ENCODE measurements around the gene BEST1. TPM values are rescaled to one million over a fixed set of nuclear protein-coding genes. Genes with fewer than 3 reads are reported as not detected.
A peak's percentile ranks its signal among the peaks of the same experiment; 100 is the strongest.

The BEST1 gene
- total and polyA plus RNA-seq, 2 donors (not counting 3 experiments of a cell fraction or from before 2014, with no cell fraction given), result 0.04 TPM; not detected in 1

DNA sequence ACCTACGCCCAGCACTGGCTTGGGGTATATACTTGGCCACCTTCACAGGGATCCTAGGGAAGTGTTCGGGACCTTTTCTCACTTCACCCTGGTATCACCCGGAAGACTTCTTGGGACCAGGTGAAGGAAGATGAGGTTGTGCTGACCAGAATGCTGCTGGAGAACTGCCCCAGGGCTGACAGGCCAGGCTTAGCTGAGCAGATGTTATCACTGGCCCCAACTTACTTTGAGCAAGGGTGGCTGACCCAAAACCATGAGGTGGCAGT lies 12.8 kb downstream of the BEST1 start:
- Histone ChIP-seq H2AFZ (ENCODE audit: low read depth, low read length) (no peak overlapping the region), H4K20me1 (replicated peaks; ENCODE audit: control insufficient read depth, extremely low read depth, insufficient read depth, low read length) (no peaks in the 10 kb centered on the region), H3K4me1 (ENCODE audit: control insufficient read depth, extremely low read depth, insufficient read depth, low read length) (peaks cover 24% of the 10 kb centered on the region), H3K9me3 (replicated peaks; ENCODE audit: control insufficient read depth, insufficient read depth, low read length) (no peaks in the 10 kb centered on the region), H3K4me2 (ENCODE audit: insufficient read depth, low read length) (no peak overlapping the region), H3K27ac (ENCODE audit: insufficient read depth, low read depth, low read length) (no peak overlapping the region), H3K4me3 (replicated peaks in 1 of 3; ENCODE audit: insufficient read depth in 1 of 3, low read depth in 1 of 3, low read length in 3 of 3) (no peak overlapping the region), H3K9ac (replicated peaks; ENCODE audit: extremely low read depth, insufficient read depth, low read length) (no peak overlapping the region), H3K9me1 (replicated peaks; ENCODE audit: control insufficient read depth, extremely low read depth, insufficient read depth, low read length) (no peaks in the 10 kb centered on the region), H3K36me3 (ENCODE audit: control insufficient read depth in 2 of 2, extremely low read depth in 1 of 2, insufficient read depth in 2 of 2, low read length in 2 of 2) (peaks cover 15% of the 10 kb centered on the region in 2 experiments), H3K27me3 (ENCODE audit: control insufficient read depth in 2 of 2, insufficient read depth in 2 of 2, low read length in 2 of 2) (no peaks in the 10 kb centered on the region), H3K79me2 (ENCODE audit: control insufficient read depth, insufficient read depth, low read length) (peaks cover 30% of the 10 kb centered on the region)
- POLR2A ChIA-PET, result interaction anchor here (0.6 to 1.8 kb wide), 6 partner anchors 16 to 166 kb away, joined by 3 to 8 read pairs (median 4); no protein-coding TSS in a partner anchor
- CTCF ChIA-PET, result interaction anchor here (1.0 to 11.1 kb wide), 7 partner anchors 15 to 166 kb away, joined by 3 to 147 read pairs (median 4); no protein-coding TSS in a partner anchor
- BruUV-seq (replicated peaks), result no TSS peak
- intact Hi-C loops (cut with micrococcal nuclease), result no loop called here
- FAIRE-seq, result peak; percentile 48
- peak; percentile 30 for DNase-seq (ENCODE audit: low read depth, low spot score)
- dilution Hi-C loops (cut with MboI; ENCODE audit: extremely low pct_ligation_motif_present, low sequenced_read_pairs), result no loop called here
- TF ChIP-seq POLR2A (IDR thresholded peaks at IDR 0.05; ENCODE audit: low read depth, low read length), result no peak
- TF ChIP-seq, protein P1, sequence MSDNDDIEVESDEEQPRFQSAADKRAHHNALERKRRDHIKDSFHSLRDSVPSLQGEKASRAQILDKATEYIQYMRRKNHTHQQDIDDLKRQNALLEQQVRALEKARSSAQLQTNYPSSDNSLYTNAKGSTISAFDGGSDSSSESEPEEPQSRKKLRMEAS (IDR thresholded peaks at IDR 0.05; ENCODE audit: insufficient read depth, insufficient read length), result no peak

DNA sequence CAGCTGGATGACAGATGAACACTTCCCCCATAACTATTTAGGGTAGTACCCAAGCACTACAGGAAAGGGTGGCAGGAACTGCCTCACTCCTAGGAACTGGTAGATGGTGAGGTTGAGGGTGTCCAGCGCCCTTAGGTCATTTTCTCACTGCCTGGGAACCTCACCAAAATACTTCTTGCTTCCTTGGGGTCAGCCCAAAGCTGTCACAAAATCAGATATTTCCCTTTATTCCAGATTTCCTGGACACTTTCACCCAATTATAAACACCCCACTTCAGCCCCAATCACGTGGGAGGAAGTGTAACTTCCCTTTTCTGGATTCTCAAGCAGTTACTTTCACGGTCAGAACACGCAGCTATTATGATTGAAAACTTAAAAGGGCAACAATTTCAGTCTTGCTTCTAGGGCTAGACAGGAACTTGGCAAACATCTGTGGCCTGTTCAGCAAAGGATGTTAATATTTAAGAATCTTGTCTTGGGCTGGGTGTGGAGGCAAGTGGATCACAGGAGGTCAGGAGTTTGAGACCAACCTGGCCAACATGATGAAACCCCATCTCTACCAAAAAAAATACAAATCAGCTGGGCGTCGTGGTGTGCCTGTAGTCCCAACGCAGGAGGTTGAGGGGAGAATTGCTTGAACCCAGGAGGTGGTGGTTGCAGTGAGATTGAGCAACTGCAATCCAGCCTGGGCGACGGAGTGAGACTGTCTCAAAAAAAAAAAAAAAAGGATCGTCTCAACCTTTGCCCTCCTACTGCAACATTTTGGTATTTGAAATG lies 13.3 kb downstream of the BEST1 start:
- Histone ChIP-seq H4K20me1 (replicated peaks; ENCODE audit: control insufficient read depth, extremely low read depth, insufficient read depth, low read length) (no peaks in the 10 kb centered on the region), H3K4me1 (ENCODE audit: control insufficient read depth, extremely low read depth, insufficient read depth, low read length) (peaks cover 28% of the 10 kb centered on the region), H3K27ac (ENCODE audit: insufficient read depth, low read depth, low read length) (no peak overlapping the region), H3K4me3 (replicated peaks in 1 of 3; ENCODE audit: insufficient read depth in 1 of 3, low read depth in 1 of 3, low read length in 3 of 3) (no peak overlapping the region), H3K4me2 (ENCODE audit: insufficient read depth, low read length) (no peak overlapping the region), H2AFZ (ENCODE audit: low read depth, low read length) (no peak overlapping the region), H3K27me3 (ENCODE audit: control insufficient read depth in 2 of 2, insufficient read depth in 2 of 2, low read length in 2 of 2) (no peaks in the 10 kb centered on the region), H3K9me1 (replicated peaks; ENCODE audit: control insufficient read depth, extremely low read depth, insufficient read depth, low read length) (no peaks in the 10 kb centered on the region), H3K9ac (replicated peaks; ENCODE audit: extremely low read depth, insufficient read depth, low read length) (no peak overlapping the region), H3K79me2 (ENCODE audit: control insufficient read depth, insufficient read depth, low read length) (peaks cover 35% of the 10 kb centered on the region), H3K36me3 (ENCODE audit: control insufficient read depth in 2 of 2, extremely low read depth in 1 of 2, insufficient read depth in 2 of 2, low read length in 2 of 2) (peaks cover 15% of the 10 kb centered on the region in 2 experiments), H3K9me3 (replicated peaks; ENCODE audit: control insufficient read depth, insufficient read depth, low read length) (no peaks in the 10 kb centered on the region)
- intact Hi-C loops (cut with micrococcal nuclease) (no loop called here), dilution Hi-C loops (cut with MboI; ENCODE audit: extremely low pct_ligation_motif_present, low sequenced_read_pairs) (no loop called here)
- ChIA-PET CTCF (interaction anchor here (1.0 to 11.1 kb wide), 7 partner anchors 16 to 166 kb away, joined by 3 to 147 read pairs (median 4); no protein-coding TSS in a partner anchor), POLR2A (interaction anchor here (0.6 to 1.8 kb wide), 8 partner anchors 9 to 166 kb away, joined by 3 to 8 read pairs (median 4); no protein-coding TSS in a partner anchor)
- peak; percentile 41 for DNase-seq (ENCODE audit: low read depth, low spot score)
- BruUV-seq (replicated peaks), result no TSS peak
- TF ChIP-seq POLR2A (IDR thresholded peaks at IDR 0.05; ENCODE audit: low read depth, low read length) (peak; percentile 71), FOS (IDR thresholded peaks at IDR 0.05; ENCODE audit: borderline replicate concordance, insufficient read depth, low read length) (no peak)
- TF ChIP-seq, protein P2, sequence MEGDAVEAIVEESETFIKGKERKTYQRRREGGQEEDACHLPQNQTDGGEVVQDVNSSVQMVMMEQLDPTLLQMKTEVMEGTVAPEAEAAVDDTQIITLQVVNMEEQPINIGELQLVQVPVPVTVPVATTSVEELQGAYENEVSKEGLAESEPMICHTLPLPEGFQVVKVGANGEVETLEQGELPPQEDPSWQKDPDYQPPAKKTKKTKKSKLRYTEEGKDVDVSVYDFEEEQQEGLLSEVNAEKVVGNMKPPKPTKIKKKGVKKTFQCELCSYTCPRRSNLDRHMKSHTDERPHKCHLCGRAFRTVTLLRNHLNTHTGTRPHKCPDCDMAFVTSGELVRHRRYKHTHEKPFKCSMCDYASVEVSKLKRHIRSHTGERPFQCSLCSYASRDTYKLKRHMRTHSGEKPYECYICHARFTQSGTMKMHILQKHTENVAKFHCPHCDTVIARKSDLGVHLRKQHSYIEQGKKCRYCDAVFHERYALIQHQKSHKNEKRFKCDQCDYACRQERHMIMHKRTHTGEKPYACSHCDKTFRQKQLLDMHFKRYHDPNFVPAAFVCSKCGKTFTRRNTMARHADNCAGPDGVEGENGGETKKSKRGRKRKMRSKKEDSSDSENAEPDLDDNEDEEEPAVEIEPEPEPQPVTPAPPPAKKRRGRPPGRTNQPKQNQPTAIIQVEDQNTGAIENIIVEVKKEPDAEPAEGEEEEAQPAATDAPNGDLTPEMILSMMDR (IDR thresholded peaks at IDR 0.05; ENCODE audit: extremely low read depth in 1 of 2, insufficient read depth in 1 of 2, low read depth in 1 of 2, low read length in 2 of 2), result no peak
- FAIRE-seq, result peak; percentile 89
